Measurements from ENCODE around the gene HSPB6. TPM values are rescaled to one million over a fixed set of nuclear protein-coding genes. Genes with fewer than 3 reads are reported as not detected.

The HSPB6 gene
- total RNA-seq, 1 donor from 2014 or later, result 0.37 TPM

DNA sequence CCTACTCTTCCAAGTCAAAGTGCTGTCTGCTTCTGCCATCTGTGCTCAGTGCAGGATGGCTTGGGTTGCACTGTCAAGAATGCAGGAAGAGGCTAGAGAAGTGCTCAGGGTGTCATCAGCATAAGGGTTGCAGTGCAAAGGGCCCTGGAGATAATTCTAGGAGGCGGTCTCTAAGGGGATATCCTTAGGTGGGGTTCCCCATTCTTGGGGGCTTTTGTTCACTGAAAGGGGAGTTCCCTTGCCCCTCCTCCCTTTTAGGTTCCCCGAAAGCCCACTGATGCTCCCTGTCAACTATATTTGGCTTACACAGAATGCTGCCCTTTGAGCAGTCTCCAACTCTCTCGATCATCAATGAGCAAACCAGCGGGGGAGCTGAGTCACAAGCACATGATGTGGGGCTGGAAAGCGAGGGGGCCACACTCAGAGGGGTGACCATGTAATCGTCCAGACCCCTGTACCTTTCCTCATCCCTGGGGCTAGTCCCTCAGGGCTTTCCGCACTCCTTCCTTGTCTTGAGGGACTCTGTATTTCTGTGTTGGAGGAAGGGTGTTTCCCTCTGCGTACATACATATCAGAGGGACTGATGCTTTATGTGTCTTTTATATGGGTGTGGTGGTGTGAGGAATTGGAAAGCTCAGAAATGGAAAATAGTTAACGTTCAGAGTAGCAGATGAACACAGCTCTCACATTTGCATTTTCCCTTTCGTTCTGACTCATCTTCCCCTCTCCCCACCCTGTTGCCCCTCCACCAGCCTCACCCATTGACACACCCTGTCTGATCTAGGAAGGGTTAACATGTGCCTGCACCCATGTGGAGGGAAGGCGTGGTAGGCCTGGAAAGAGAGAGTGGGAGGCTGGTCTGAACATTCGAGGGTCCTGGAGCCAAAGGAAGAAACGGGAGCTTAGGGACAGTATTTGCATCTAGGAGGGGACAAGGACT is 45.8 kb downstream of the HSPB6 start:
- Mint-ChIP-seq H3K4me3 (no peak overlapping the region), H3K27me3 (ENCODE audit: low read depth) (no peaks in the 10 kb centered on the region), H3K27ac (ENCODE audit: unreplicated experiment) (no peak overlapping the region), H3K9me3 (no peaks in the 10 kb centered on the region), H3K36me3 (ENCODE audit: low read depth) (no peaks in the 10 kb centered on the region), H3K4me1 (peaks cover 11% of the 10 kb centered on the region)
- no peak for DNase-seq (ENCODE audit: low read depth, low spot score)
- TF ChIP-seq CTCF (conservative IDR thresholded peaks at IDR 0.05), result no peak

DNA sequence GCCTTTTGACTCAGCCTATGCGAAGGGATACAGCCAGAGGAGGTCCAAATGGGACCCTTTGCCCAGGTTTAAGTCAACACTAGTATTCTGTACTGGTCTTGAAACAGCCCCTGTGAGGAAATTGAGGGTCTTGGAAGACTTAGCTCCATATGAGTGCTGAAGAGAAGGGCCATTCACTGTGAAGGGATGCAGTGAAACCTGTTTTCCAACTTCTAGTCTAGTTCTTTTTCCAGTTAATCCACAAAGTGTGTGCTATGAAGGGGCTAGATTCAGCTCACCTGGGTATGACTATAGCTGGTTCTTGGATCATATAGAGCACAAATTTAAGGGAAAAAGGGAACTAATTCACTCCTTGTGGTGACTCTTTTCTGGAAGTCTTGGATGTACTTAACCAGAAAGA is 48.4 kb downstream of the HSPB6 start:
- H3K4me1 Mint-ChIP-seq, result no peaks in the 10 kb centered on the region

More for the DNA sequence above, 48.4 kb downstream of the HSPB6 start:
- no peak for DNase-seq (ENCODE audit: low read depth, low spot score)
- no peaks in the 10 kb centered on the region for H3K9me3 Mint-ChIP-seq
- H3K27ac Mint-ChIP-seq (ENCODE audit: unreplicated experiment), result no peak overlapping the region
- no peak overlapping the region for H3K4me3 Mint-ChIP-seq
- no peak for TF ChIP-seq CTCF (conservative IDR thresholded peaks at IDR 0.05)
- peaks cover 2% of the 10 kb centered on the region for H3K27me3 Mint-ChIP-seq (ENCODE audit: low read depth)
- H3K36me3 Mint-ChIP-seq (ENCODE audit: low read depth), result no peaks in the 10 kb centered on the region

Other genes starting within 250 kb of the HSPB6 start
- gene DMKN, start 243.4 kb downstream of the HSPB6 start, total RNA-seq, result not detected in 2 replicates
- 0.20 and 0.21 TPM in 2 replicates for gene SBSN, start 228.7 kb downstream of the HSPB6 start, total RNA-seq
- not detected in 2 replicates for gene GAPDHS, start 223.6 kb downstream of the HSPB6 start, total RNA-seq
- 95.1 and 105 TPM in 2 replicates for gene TMEM147, start 211.4 kb downstream of the HSPB6 start, total RNA-seq
- not detected in 2 replicates for gene ATP4A, start 193.4 kb downstream of the HSPB6 start, total RNA-seq
- gene PMIS2, start 170.9 kb downstream of the HSPB6 start, total RNA-seq, result not detected in 2 replicates
- 52.8 and 55.9 TPM in 2 replicates for gene HAUS5, start 144.3 kb downstream of the HSPB6 start, total RNA-seq
- 88.1 and 96.8 TPM in 2 replicates for gene RBM42, start 128.0 kb downstream of the HSPB6 start, total RNA-seq
- gene ETV2, start 115.3 kb downstream of the HSPB6 start, total RNA-seq, result 1.7 and 1.8 TPM in 2 replicates
- gene COX6B1, start 108.7 kb downstream of the HSPB6 start, total RNA-seq, result 329 and 339 TPM in 2 replicates
- gene UPK1A, start 90.5 kb downstream of the HSPB6 start, total RNA-seq, result not detected in 2 replicates
- not detected in 2 replicates for gene ZBTB32, start 52.5 kb downstream of the HSPB6 start, total RNA-seq
- gene KMT2B, start 39.0 kb downstream of the HSPB6 start, total RNA-seq, result 60.1 and 64.2 TPM in 2 replicates
- gene IGFLR1, start 14.6 kb downstream of the HSPB6 start, total RNA-seq, result 4.2 and 6.3 TPM in 2 replicates
- gene U2AF1L4, start 11.6 kb downstream of the HSPB6 start, total RNA-seq, result 19.4 and 21.6 TPM in 2 replicates
- 67.3 and 69.2 TPM in 2 replicates for gene PSENEN, start 11.4 kb downstream of the HSPB6 start, total RNA-seq
- gene LIN37, start 8.5 kb downstream of the HSPB6 start, total RNA-seq, result 7.5 and 12.5 TPM in 2 replicates
- gene PROSER3, start 1.1 kb upstream of the HSPB6 start, total RNA-seq, result 63.4 and 64.0 TPM in 2 replicates
- 109 and 110 TPM in 2 replicates for gene ARHGAP33, start 18.5 kb upstream of the HSPB6 start, total RNA-seq
- not detected in 2 replicates for gene PRODH2, start 55.8 kb upstream of the HSPB6 start, total RNA-seq
- not detected in 2 replicates for gene NPHS1, start 95.5 kb upstream of the HSPB6 start, total RNA-seq
- 4.5 and 5.2 TPM in 2 replicates for gene KIRREL2, start 99.9 kb upstream of the HSPB6 start, total RNA-seq
- 140 and 143 TPM in 2 replicates for gene APLP1, start 111.5 kb upstream of the HSPB6 start, total RNA-seq
- 6.4 and 8.0 TPM in 2 replicates for gene NFKBID, start 143.5 kb upstream of the HSPB6 start, total RNA-seq
- gene HCST, start 145.5 kb upstream of the HSPB6 start, total RNA-seq, result not detected in 2 replicates
- not detected in 2 replicates for gene TYROBP, start 151.3 kb upstream of the HSPB6 start, total RNA-seq
- gene LRFN3, start 179.3 kb upstream of the HSPB6 start, total RNA-seq, result 33.9 and 36.0 TPM in 2 replicates
- gene SDHAF1, start 238.2 kb upstream of the HSPB6 start, total RNA-seq, result 16.8 and 17.5 TPM in 2 replicates